ENCODE measurements around the gene QSER1.

- TF ChIP-seq POLR2AphosphoS5 (IDR thresholded peaks at IDR 0.05), result no peak
- no peak for TF ChIP-seq CTCF (IDR thresholded peaks at IDR 0.05)
Observed at GRCh38 chr11:32894149-32894827, 1.7 kb downstream of the QSER1 start.
